HG02571 (cell line): ENCODE measurements around the gene GABRG3.

Source experiments
- ATAC-seq: cut with Tn5 transposase; IDR thresholded peaks from one replicate; pipeline ENCODE4 v1.9.1; 2021; ENCODE audit warnings: mild to moderate bottlenecking, moderate library complexity; ENCODE audit not compliant: unreplicated experiment

GABRG3 gene

DNA sequence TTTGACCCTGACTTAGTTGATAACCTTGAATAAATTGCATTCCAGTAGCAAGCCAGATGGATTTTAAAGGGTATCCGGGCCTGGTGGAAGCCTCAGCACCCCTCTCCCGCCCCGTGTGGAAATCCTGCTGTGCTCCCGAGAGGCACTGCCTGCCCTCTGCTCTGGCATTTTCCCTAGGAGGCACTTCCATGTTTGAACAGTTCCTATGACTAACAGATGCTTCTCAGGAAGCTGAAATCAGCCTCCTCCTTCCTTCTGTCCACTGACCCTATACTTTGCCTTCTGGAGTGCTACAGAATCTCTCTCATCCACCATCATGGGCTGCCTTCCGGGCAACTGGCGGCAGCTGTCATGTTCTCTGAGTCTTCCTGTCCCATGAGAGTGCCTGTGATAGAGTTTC, 90.8 kb downstream of the GABRG3 start:
- ATAC-seq: no peak

- no peak for ATAC-seq
Measured at GRCh38 chr15:27062951-27063350, 92.0 kb downstream of the GABRG3 start.

DNA sequence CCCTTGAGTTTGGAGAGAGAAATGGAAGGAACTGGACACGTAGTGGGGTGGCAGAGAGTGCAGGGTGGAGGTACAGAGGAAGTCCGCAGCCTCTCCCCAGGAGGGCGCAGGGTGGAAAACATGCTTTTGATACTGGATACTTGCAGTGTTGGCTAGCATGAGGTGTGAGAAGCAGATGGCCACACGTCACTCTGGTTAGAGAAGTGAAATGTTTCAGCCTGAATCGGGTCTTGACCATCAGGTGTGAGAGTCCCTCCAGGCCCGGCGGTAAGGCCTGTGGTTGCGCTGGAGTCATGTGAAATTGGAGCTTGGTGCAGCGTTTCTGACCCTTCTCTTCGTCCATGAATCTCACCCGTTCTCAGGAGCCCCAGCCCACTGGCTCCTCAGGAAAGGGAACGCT, 93.1 kb downstream of the GABRG3 start:
- ATAC-seq: no peak

DNA sequence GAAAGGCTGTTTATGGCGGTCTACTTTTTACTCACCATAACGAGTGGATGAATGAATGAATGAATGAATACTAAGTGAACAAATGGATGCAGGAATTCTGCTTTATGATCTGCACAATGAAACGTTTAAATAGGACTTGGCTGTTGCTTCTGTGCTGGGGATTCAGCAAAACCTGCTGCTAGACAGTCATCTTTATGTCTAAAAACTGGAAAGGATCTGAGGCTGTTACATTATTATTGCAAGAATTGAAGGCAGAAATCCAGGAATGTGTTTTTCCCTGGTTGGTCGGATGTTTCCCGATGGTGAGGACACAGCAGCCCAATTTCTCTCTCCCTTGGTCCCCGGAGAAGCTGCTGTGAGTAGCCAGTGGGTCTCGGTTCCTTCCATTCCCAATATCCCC, 94.2 kb downstream of the GABRG3 start:
- ATAC-seq: no peak

- ATAC-seq: no peak
Measured at GRCh38 chr15:27065785-27066184, 94.8 kb downstream of the GABRG3 start.

DNA sequence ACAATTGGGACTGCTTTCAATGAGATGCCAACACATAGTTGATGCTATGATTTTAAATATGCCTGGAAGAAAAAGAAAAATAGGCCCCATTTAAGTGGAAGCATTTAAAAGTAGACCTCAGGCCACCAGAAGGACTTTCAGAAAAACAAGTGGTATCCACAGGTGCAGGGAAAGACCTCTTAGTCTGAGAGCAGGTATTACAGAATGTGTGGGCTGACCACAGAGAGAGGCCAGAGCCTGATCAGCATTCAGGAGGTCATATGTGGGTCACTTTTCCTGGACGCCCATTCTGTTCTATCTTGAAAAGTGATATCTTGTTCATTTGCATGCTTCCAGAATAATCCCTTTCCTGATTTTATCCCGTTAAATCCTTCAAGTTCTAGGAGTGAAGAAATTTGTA, 95.5 kb downstream of the GABRG3 start:
- no peak for ATAC-seq

DNA sequence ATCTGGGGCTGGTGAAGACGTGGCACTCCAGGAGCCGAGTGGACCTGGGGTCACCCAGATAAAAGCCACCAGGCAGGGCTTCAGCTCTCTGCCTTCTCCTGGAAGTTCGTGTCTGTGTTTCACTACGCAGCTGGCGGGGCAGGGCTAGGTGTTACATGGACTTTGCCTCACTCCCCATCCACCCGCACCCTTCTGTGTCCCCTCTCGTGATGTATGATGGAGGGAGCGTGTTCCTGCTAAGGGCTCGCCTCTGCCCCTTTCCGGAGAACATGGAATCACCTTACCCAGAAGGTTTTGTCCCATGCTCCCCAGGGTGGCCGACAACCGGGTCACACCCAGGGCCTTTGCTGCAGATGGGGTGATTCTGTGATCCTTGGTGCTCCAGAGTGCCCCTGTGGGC, 96.2 kb downstream of the GABRG3 start:
- ATAC-seq: no peak

DNA sequence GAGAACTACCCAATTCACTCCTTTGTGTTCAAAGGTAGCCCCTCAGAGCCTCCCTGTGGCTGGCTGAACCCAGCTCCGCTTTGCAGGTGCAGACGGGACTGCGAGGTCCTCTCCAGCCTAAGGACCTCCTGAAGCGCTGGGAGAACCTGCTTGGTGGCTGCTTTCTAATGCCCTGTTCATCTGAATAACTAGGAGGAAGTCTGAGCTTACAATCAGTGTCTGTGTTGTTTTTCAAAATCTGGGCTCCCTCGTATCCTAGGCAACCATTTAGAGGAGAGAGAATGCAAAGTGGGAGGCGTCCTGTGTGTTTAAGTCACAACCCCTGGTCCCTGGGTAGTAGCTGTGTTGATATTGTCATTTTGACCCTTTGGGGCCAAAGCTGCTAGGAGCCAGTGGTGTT, 99.9 kb downstream of the GABRG3 start:
- ATAC-seq: no peak

GRCh38 chr15:27074179-27074578, 103.2 kb downstream of the GABRG3 start:
- ATAC-seq: no peak

GRCh38 chr15:27077790-27078189, 106.8 kb downstream of the GABRG3 start:
- no peak for ATAC-seq

- no peak for ATAC-seq
Measured at GRCh38 chr15:27081676-27082418, 110.9 kb downstream of the GABRG3 start.

DNA sequence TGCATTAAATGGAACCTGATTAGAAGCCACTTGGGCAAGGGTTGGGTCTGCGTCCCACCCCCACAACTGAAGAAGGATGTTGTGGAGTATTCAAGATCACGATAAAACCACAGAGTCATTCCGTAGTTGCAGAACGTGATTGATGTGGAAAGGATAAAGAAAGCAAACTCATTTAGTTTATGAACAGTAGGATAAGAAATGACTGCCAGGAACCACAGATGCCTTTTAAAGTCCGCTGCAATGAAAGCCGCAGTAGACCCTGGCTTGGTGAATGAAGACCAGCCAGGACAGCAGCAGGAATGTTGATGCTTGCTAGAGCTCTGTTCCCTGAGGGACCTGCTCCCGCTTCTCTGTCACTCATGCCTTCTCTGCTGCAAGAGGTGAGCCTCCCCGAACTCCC, 111.5 kb downstream of the GABRG3 start:
- no peak for ATAC-seq

DNA sequence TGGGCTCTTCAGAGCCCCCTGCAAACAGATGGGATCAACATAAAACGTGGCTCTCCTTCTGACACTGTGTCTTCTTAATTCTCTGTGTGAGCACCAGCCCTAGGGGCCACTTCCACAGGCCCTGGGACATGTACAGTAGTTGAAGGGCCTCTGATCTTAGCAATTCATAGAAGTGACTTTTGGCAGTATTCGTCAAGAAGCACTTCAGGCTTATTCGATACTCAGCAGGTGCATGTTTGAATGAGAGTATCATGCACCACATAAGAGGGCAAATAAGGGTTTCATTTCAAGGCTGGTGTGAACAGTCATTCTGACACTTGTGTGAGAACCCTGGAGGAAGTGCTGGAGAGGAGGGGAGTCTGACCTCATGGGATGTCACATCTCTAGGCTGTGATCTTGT, 113.9 kb downstream of the GABRG3 start:
- ATAC-seq: no peak

- no peak for ATAC-seq
Measured at GRCh38 chr15:27086149-27086548, 115.2 kb downstream of the GABRG3 start.

- ATAC-seq: no peak
Measured at GRCh38 chr15:27086805-27087204, 115.8 kb downstream of the GABRG3 start.

GRCh38 chr15:27087651-27088583, 116.9 kb downstream of the GABRG3 start:
- no peak for ATAC-seq

DNA sequence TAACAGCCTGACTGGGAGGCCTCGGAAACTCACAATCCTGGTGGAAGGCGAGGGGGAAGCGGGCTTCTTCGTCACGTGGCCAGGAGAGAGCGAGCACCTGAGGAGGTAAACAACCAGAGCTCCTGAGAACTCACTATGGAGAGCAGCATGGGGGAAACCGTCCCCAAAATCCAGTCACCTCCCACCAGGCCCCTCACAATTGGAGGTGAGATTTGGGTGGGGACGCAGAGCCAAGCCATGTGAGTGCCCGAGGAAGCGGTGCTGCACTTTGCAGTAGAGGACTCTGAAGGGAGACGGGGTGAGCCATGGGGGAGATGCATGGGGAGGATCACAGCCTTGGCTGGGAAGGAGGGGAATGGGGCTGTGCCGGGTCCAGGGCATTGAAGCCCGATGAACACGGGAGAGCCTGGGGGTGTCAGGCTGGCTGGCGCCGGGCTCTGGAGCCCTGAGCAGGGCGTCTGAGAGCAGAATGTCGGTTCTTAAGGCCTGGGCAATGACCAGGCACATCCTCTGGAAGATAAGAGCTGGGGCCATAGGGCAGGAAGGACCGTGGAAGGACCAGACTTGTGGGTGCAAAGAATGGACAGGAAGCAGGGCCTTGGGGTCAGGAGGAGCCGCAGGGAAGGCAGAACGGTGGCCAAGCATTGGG, 117.7 kb downstream of the GABRG3 start:
- no peak for ATAC-seq

- no peak for ATAC-seq
Measured at GRCh38 chr15:27089233-27089586, 118.2 kb downstream of the GABRG3 start.

- no peak for ATAC-seq
Measured at GRCh38 chr15:27089676-27090075, 118.7 kb downstream of the GABRG3 start.

DNA sequence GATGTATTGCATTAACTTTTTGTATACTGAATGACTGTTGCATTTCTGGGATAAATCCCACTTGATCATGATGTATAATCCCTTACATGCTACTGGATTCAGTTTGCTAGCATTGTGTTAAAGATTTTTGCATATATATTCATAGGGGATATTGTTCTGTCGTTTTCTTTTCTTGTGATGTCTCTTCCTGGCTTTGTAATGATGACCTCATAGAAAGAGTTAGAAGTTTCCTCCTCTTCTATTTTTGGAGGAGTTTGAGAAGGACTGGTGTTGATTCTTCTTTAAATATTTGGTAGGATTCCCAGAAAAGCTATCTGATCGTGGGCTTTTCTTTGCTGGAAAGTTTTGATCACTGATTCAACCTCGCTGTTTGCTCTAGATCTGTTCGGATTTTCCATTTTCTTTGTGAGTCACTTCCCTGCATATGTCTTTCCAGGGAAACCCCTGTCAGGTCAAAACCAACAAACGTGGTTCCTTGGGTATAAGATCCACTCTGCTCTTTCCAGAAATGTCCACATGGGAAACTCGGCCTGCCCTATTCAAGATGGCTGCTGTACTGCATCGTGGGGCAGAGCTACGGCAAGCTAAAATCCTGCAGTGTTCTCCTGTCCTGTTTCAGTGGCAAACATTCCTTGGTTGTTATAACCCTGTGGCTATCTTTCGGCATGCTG, 120.4 kb downstream of the GABRG3 start:
- ATAC-seq: no peak

DNA sequence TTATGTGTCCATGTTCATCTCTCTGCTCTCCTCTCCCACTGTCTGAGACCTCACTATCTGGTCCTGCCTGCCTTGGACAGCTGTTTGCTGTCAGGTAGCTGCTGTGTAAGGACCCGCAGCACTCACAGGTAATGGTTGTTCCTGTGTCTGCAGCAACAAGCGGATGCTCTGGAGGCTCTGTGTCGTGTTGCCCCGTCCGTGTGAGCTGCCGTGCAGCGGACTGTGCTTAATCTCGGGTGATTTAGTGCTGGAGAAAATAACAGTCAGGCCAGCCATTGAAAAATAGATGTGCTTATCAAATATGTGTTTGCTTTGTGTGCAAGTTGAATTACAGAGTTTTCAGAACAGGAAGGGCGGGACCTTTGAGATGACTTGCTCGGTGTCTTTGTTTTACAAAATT, 121.4 kb downstream of the GABRG3 start:
- ATAC-seq: no peak
